Panc1 (cell line): ENCODE measurements around the gene PAOX. TPM values are rescaled to one million over a fixed set of nuclear protein-coding genes. Genes with fewer than 3 reads are reported as not detected.

Experiments used
- ATAC-seq: fragments of 200-7000 bp; cut with Tn5 transposase; 2 replicates; pipeline ENCODE4 v1.9.1; 2020; ENCODE audit warnings: mild to moderate bottlenecking, moderate library complexity
- BruUV-seq: library from RNA; stranded (reverse); fragments of 400-500 nt; replicated peaks from 2 replicates; lab custom pipeline; 2021; lab: Mats Ljungman, UMichigan
- CTCF ChIA-PET: fragments of 300-600 bp; sonication (Branson Sonifier 250); formaldehyde crosslinking; loops from one replicate; lab custom pipeline; 2022; ENCODE audit warnings: antibody characterized with exemption; lab: Charles Lee
- POLR2A ChIA-PET: fragments of 300-600 bp; sonication (Branson Sonifier 250); formaldehyde crosslinking; loops from one replicate; lab custom pipeline; 2022; ENCODE audit warnings: antibody characterized with exemption; lab: Charles Lee
- DNase-seq: peaks from one replicate; pipeline ENCODE4 v3.0.0-alpha.2; 2010; ENCODE audit warnings: low read depth, low spot score
- H3K27ac ChIP-seq: 2 replicates; pipeline ENCODE4 v1.5.1; 2011; ENCODE audit warnings: mild to moderate bottlenecking, low read length, inconsistent platforms
- H3K27me3 ChIP-seq: fragments of 200-500 bp; sonication (Bioruptor generic); 2 replicates; pipeline ENCODE4 v1.6.0; 2014; ENCODE audit warnings: low read length, inconsistent platforms; ENCODE audit not compliant: control insufficient read depth, insufficient read depth
- H3K36me3 ChIP-seq: fragments of 200-500 bp; sonication (Bioruptor generic); 2 replicates; pipeline ENCODE4 v1.5.1; 2014; ENCODE audit warnings: inconsistent platforms, mild to moderate bottlenecking, low read length, moderate library complexity; ENCODE audit not compliant: control insufficient read depth, insufficient read depth
- H3K4me1 ChIP-seq: 2 replicates; pipeline ENCODE4 v1.5.1; 2011; ENCODE audit warnings: inconsistent platforms, mild to moderate bottlenecking, low read length, moderate library complexity; ENCODE audit not compliant: control insufficient read depth, insufficient read depth
- H3K4me3 ChIP-seq, 2 experiments: 2 replicates each; pipeline ENCODE4 v1.5.1; 2011 to 2012; ENCODE audit warnings: low read depth in 2 of 2, low read length in 2 of 2, mild to moderate bottlenecking in 2 of 2, inconsistent platforms in 1 of 2, moderate library complexity in 1 of 2
- H3K9me3 ChIP-seq: fragments of 200-500 bp; sonication (Bioruptor generic); 2 replicates; pipeline ENCODE4 v1.5.1; 2014; ENCODE audit warnings: low read depth, mild to moderate bottlenecking, inconsistent platforms, low read length, moderate library complexity; ENCODE audit not compliant: control insufficient read depth, insufficient read depth
- CTCF ChIP-seq: fragments of 450-650 bp; IDR thresholded peaks from 2 replicates; pipeline ENCODE4 v1.5.1; 2017; ENCODE audit warnings: mild to moderate bottlenecking
- POLR2AphosphoS5 ChIP-seq: IDR thresholded peaks from 2 replicates; pipeline ENCODE4 v1.6.1; 2012; ENCODE audit warnings: mild to moderate bottlenecking, low read depth, low read length, moderate library complexity
- REST ChIP-seq, 2 experiments: IDR thresholded peaks; 2 replicates each; pipeline ENCODE4 v1.6.1; 2011 to 2012; ENCODE audit warnings: low read depth in 2 of 2, control low read depth in 1 of 2, low read length in 1 of 2, mild to moderate bottlenecking in 1 of 2, moderate library complexity in 1 of 2; ENCODE audit not compliant: insufficient read depth in 1 of 2
- SIN3A ChIP-seq: IDR thresholded peaks from 2 replicates; pipeline ENCODE4 v1.6.1; 2012; ENCODE audit warnings: low read depth, mild to moderate bottlenecking, low read length, moderate library complexity, borderline replicate concordance; ENCODE audit not compliant: insufficient read depth
- TCF7L2 ChIP-seq: IDR thresholded peaks from 2 replicates; pipeline ENCODE4 v1.6.1; 2011; ENCODE audit warnings: mild to moderate bottlenecking, low read depth, low read length, inconsistent platforms
- in situ Hi-C: cut with HindIII; loops from 2 replicates; pipeline ENCODE4 v1.10.0; 2016; ENCODE audit warnings: low sequenced_read_pairs, low pct_unique_long_range_greater_than_20kb
- intact Hi-C: fragments of 100-400 bp; cut with micrococcal nuclease; formaldehyde crosslinking; loops from one replicate; pipeline ENCODE4 v1.10.0; 2022; ENCODE audit not compliant: unreplicated experiment
- total RNA-seq: library from RNA; stranded (reverse); gene quantifications from one replicate; pipeline ENCODE4 v1.2.1, GENCODE V29; 2021; ENCODE audit not compliant: unreplicated experiment

Gene PAOX
- total RNA-seq, 1 experiment from 2014 or later, result 9.3 TPM

GRCh38 chr10:133365461-133366129 lies 13.5 kb upstream of the PAOX start:
- TF ChIP-seq CTCF (no peak), REST (IDR thresholded peaks at IDR 0.05; ENCODE audit: insufficient read depth in 1 of 2, low read depth in 2 of 2, low read length in 1 of 2) (no peak), POLR2AphosphoS5 (no peak), SIN3A (no peak)
- DNase-seq (no peak), ATAC-seq (no peak)
- H3K4me1 ChIP-seq, result no peaks in the 10 kb centered on the region
- no peak overlapping the region for H3K4me3 ChIP-seq
- in situ Hi-C loops (no loop called here), intact Hi-C loops (no loop called here)
- no TSS peak for BruUV-seq
- no peak overlapping the region for H3K27ac ChIP-seq
- H3K9me3 ChIP-seq, result no peaks in the 10 kb centered on the region
- H3K36me3 ChIP-seq, result peaks cover 14% of the 10 kb centered on the region; the same call in 1 of the 2 replicates
- no peaks in the 10 kb centered on the region for H3K27me3 ChIP-seq
- ChIA-PET CTCF (interaction anchor here (0.6 kb wide), 1 partner anchor 130 kb away, joined by 3 read pairs; no protein-coding TSS in a partner anchor), POLR2A (no interaction called here)

GRCh38 chr10:133366130-133366478 lies 13.0 kb upstream of the PAOX start:
- H3K4me3 ChIP-seq, result no peak overlapping the region
- H3K36me3 ChIP-seq, result peaks cover 14% of the 10 kb centered on the region; the same call in 1 of the 2 replicates
- TF ChIP-seq TCF7L2, result no peak
- TF ChIP-seq CTCF, result no peak
- no peak for TF ChIP-seq POLR2AphosphoS5
- no peak for TF ChIP-seq SIN3A
- TF ChIP-seq REST (IDR thresholded peaks at IDR 0.05; ENCODE audit: insufficient read depth in 1 of 2, low read depth in 2 of 2, low read length in 1 of 2), result no peak
- in situ Hi-C loops (no loop called here), intact Hi-C loops (no loop called here)
- no peaks in the 10 kb centered on the region for H3K27me3 ChIP-seq
- ChIA-PET CTCF (interaction anchor here (0.6 kb wide), 1 partner anchor 130 kb away, joined by 3 read pairs; no protein-coding TSS in a partner anchor), POLR2A (no interaction called here)
- BruUV-seq, result no TSS peak
- no peaks in the 10 kb centered on the region for H3K4me1 ChIP-seq
- H3K27ac ChIP-seq, result no peak overlapping the region
- no peaks in the 10 kb centered on the region for H3K9me3 ChIP-seq
- DNase-seq, result no peak
- ATAC-seq, result no peak
